Pancreas (tissue), 10 donors: ENCODE data around the gene UBE2K. TPM values are rescaled to one million over a fixed set of nuclear protein-coding genes. Genes with fewer than 3 reads are reported as not detected.
"Not testable (repeated sequence)": the region's sequence is repeated elsewhere in the genome, so short reads cannot be mapped to it uniquely, and the experiment has no call there.

Experiments
- ATAC-seq, 4 donors: fragments of 200-7000 bp; cut with Tn5 transposase; one replicate each; pipeline versions ENCODE4 v1.8.0 to v1.9.1; 2020; ENCODE audit warnings: mild to moderate bottlenecking in 4 of 4, moderate library complexity in 4 of 4
- DNase-seq, 6 donors: peaks; one replicate each; pipeline ENCODE4 v3.0.0-alpha.2; 2020
- FAIRE-seq: peaks from 2 replicates; lab custom pipeline; 2012; peaks lifted over from hg19 to GRCh38; lab: Jason Lieb, UNC
- H3K27ac ChIP-seq, 4 donors: fragments of 200-600 bp; sonication (generic); 1 replicate in 3 of 4; 2 replicates in 1 of 4; pipeline versions ENCODE4 v1.5.0 to v1.8.0; 2020
- H3K27me3 ChIP-seq, 4 donors: fragments of 200-600 bp; one replicate each; pipeline ENCODE4 v1.8.0; 2021
- H3K36me3 ChIP-seq, 3 donors: fragments of 200-600 bp; sonication (generic) in 1 of 3; one replicate each; pipeline versions ENCODE4 v1.5.0 to v1.8.0; 2020 to 2021
- H3K4me1 ChIP-seq, 3 donors: fragments of 200-600 bp; one replicate each; pipeline ENCODE4 v1.8.0; 2021
- H3K4me3 ChIP-seq, 4 donors: fragments of 200-600 bp; sonication (generic) in 2 of 4; one replicate each; pipeline versions ENCODE4 v1.5.0 to v1.8.0; 2020 to 2021
- H3K9me3 ChIP-seq, 4 donors: fragments of 200-600 bp; one replicate each; pipeline ENCODE4 v1.8.0; 2021
- CTCF ChIP-seq, 4 donors: fragments of 200-600 bp; sonication (generic) in 3 of 4; IDR thresholded peaks; one replicate each; pipeline versions ENCODE4 v1.5.0 to v1.8.0; 2021; ENCODE audit warnings: antibody characterized with exemption in 4 of 4
- WGBS, 2 donors: extraction: QIAGEN DNeasy Blood & Tissue Kit; methylation state at CpG; one replicate each; pipeline ENCODE4 v1.1.7; 2013; 5-methylcytosine and 5-hydroxymethylcytosine counted together
- intact Hi-C, 3 donors: fragments of 100-400 bp; cut with DNase I; formaldehyde crosslinking; loops; one replicate each; pipeline versions ENCODE4 v1.11.1 to v1.14.2; 2022
- polyA plus RNA-seq, 2 donors: library from polyadenylated mRNA; stranded (reverse); fragments of 200-250 nt; gene quantifications; one replicate each; pipeline ENCODE4 v1.2.3, GENCODE V29; 2013
- total RNA-seq, 6 donors: library from RNA; stranded (reverse); fragmentation: NEBNext Ultra II Directional in 4 of 6; extraction: Animal tissue kit (Norgen Biotek cat#: 25700) in 4 of 6; gene quantifications; one replicate each; pipeline versions ENCODE4 v1.2.1 to v1.2.4, GENCODE V29; 2021 to 2023
- donor health status: healthy with polysubstance abuse.
- donor health status: DM: no; HTN: no; CAD: no; lungs with moderate emphysema.
- donor health status: DM: no; HTN: no; CAD: no.
- donor health status: control.
- donor health status: control.
- donor health status: Bipolar disorder and iron deficiency.
- donor health status: DM: yes; HTN: yes; CAD: no.
- donor health status: DM: no; HTN: no; CAD: no.
- donor health status: DM: no; HTN: no; CAD: no.
- donor health status: DM: yes; HTN: yes; CAD: no.

The UBE2K gene
- total and polyA plus RNA-seq, 8 donors = 14.1 to 32.4 (median 19.3) TPM

GRCh38 chr4:39668887-39669286 is 29.0 kb upstream of the UBE2K start:
- DNase-seq = no peak
- Histone ChIP-seq H3K27ac (no peak overlapping the region), H3K4me3 (no peak overlapping the region), H3K36me3 (no peaks in the 10 kb centered on the region), H3K27me3 (no peaks in the 10 kb centered on the region), H3K9me3 (no peaks in the 10 kb centered on the region), H3K4me1 (no peaks in the 10 kb centered on the region)
- intact Hi-C loops = no loop called here
- FAIRE-seq = no peak
- ATAC-seq = no peak
- no peak for TF ChIP-seq CTCF (IDR thresholded peaks at IDR 0.05)
- WGBS, 2 donors = 73 to 75% methylated on average over 2 of the region's 2 CpGs

DNA sequence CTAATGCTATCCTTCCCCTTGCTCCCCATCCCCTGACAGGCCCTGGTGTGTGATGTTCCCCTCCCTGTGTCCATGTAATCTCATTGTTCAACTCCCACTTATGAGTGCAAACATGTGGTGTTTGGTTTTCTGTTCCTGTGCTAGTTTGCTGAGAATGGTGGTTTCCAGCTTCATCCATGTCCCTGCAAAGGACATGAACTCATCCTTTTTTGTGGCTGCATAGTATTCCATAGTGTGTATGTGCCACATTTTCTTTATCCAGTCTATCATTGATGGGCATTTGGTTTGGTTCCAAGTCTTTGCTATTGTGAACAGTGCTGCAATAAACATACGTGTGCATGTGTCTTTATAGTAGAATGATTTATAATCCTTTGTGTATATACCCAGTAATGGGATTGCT is 27.6 kb upstream of the UBE2K start:
- intact Hi-C loops, H3K27ac ChIP-seq, DNase-seq, H3K4me1 ChIP-seq, FAIRE-seq, H3K9me3 ChIP-seq, ATAC-seq, H3K27me3 ChIP-seq, H3K4me3 ChIP-seq, H3K36me3 ChIP-seq: not testable (repeated sequence)
- 100% methylated on average over 1 of the region's 1 CpG; no CpG with 5 or more reads in 1 of the 2 donors for WGBS, 2 donors

DNA sequence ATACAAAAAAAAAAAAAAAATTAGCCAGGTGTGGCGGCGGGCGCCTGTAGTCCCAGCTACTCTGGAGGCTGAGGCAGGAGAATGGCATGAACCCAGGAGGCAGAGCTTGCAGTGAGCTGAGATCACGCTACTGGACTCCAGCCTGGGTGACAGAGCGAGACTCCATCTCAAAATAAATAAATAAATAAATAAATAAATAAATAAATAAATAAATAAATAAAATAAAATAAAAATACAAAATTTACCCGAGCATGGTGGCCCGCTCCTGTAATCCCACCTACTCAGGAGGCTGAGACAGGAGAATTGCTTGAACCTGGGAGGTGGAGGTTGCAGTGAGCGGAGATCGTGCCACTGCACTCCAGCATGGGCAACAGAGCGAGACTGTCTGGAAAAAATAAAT is 22.3 kb upstream of the UBE2K start:
- H3K36me3 ChIP-seq, H3K9me3 ChIP-seq, H3K27ac ChIP-seq, FAIRE-seq, intact Hi-C loops, H3K4me1 ChIP-seq, ATAC-seq, DNase-seq, H3K4me3 ChIP-seq, H3K27me3 ChIP-seq: not testable (repeated sequence)
- 92 to 95% methylated on average over 10 of the region's 10 CpGs for WGBS, 2 donors

- H3K4me1 ChIP-seq, intact Hi-C loops, H3K36me3 ChIP-seq, H3K27me3 ChIP-seq, FAIRE-seq, H3K27ac ChIP-seq, DNase-seq, ATAC-seq, H3K9me3 ChIP-seq, H3K4me3 ChIP-seq: not testable (repeated sequence)
- 82 to 92% methylated on average over 2 of the region's 2 CpGs for WGBS, 2 donors
Measured at GRCh38 chr4:39681003-39681402, 16.9 kb upstream of the UBE2K start.

- WGBS, 2 donors = 73 to 81% methylated on average over 2 of the region's 2 CpGs
- Histone ChIP-seq H3K9me3 (no peaks in the 10 kb centered on the region), H3K36me3 (no peaks in the 10 kb centered on the region), H3K4me3 (no peak overlapping the region), H3K4me1 (no peaks in the 10 kb centered on the region), H3K27ac (no peak overlapping the region), H3K27me3 (no peaks in the 10 kb centered on the region)
- no peak for FAIRE-seq
- ATAC-seq = peak in 2 of 4 donors; percentile 57 to 64
- DNase-seq = no peak
- TF ChIP-seq CTCF (IDR thresholded peaks at IDR 0.05) = no peak
- intact Hi-C loops = no loop called here
Measured at GRCh38 chr4:39682138-39682537, 15.8 kb upstream of the UBE2K start.

GRCh38 chr4:39685990-39686389 is 11.9 kb upstream of the UBE2K start:
- intact Hi-C loops = no loop called here
- no peak for FAIRE-seq
- no peak for TF ChIP-seq CTCF (IDR thresholded peaks at IDR 0.05)
- Histone ChIP-seq H3K4me1 (no peaks in the 10 kb centered on the region), H3K9me3 (no peaks in the 10 kb centered on the region), H3K27ac (no peak overlapping the region), H3K27me3 (no peaks in the 10 kb centered on the region), H3K36me3 (no peaks in the 10 kb centered on the region), H3K4me3 (no peak overlapping the region)
- no peak for DNase-seq
- no peak for ATAC-seq
- 0% methylated on average over 1 of the region's 1 CpG for whole genome bisulfite sequencing, 2 donors
